Skin epidermis (tissue), 12 donors: ENCODE data around the gene CCDC192.

Experiments
- H3K27ac ChIP-seq, 21 experiments: fragments of 200-600 bp; sonication (generic) in 11 of 21; one replicate each; pipeline ENCODE4 v1.5.0; 2020; ENCODE audit warnings: mild to moderate bottlenecking in 3 of 21, inconsistent platforms in 2 of 21, moderate library complexity in 2 of 21
- H3K4me3 ChIP-seq, 7 experiments: fragments of 200-600 bp; sonication (generic) in 2 of 7; one replicate each; pipeline ENCODE4 v1.5.0; 2020; ENCODE audit warnings: inconsistent platforms in 2 of 7, mild to moderate bottlenecking in 2 of 7, moderate library complexity in 1 of 7

The CCDC192 gene

GRCh38 chr5:127963233-127963632 is 260.0 kb downstream of the CCDC192 start:
- Histone ChIP-seq H3K27ac (no peak overlapping the region), H3K4me3 (no peak overlapping the region)

GRCh38 chr5:127963931-127964330 is 260.7 kb downstream of the CCDC192 start:
- no peak overlapping the region for H3K27ac ChIP-seq

GRCh38 chr5:127967323-127967982 is 264.3 kb downstream of the CCDC192 start:
- Histone ChIP-seq H3K27ac (no peak overlapping the region), H3K4me3 (no peak overlapping the region)

More at GRCh38 chr5:127963931-127964330, 260.7 kb downstream of the CCDC192 start:
- H3K4me3 ChIP-seq, result no peak overlapping the region

- no peak overlapping the region for H3K27ac ChIP-seq
- H3K4me3 ChIP-seq, result no peak overlapping the region
Observed at GRCh38 chr5:127967983-127968592, 264.9 kb downstream of the CCDC192 start.

- H3K27ac ChIP-seq, result no peak overlapping the region
- H3K4me3 ChIP-seq, result no peak overlapping the region
Observed at GRCh38 chr5:127969002-127969401, 265.8 kb downstream of the CCDC192 start.

- no peak overlapping the region for H3K4me3 ChIP-seq
- no peak overlapping the region for H3K27ac ChIP-seq
Observed at GRCh38 chr5:127969651-127970050, 266.5 kb downstream of the CCDC192 start.

GRCh38 chr5:127970081-127970480 is 266.9 kb downstream of the CCDC192 start:
- Histone ChIP-seq H3K27ac (no peak overlapping the region), H3K4me3 (no peak overlapping the region)

GRCh38 chr5:127970854-127971425 is 267.7 kb downstream of the CCDC192 start:
- Histone ChIP-seq H3K4me3 (no peak overlapping the region), H3K27ac (no peak overlapping the region)

- Histone ChIP-seq H3K27ac (no peak overlapping the region), H3K4me3 (no peak overlapping the region)
Observed at GRCh38 chr5:127975961-127976360, 272.8 kb downstream of the CCDC192 start.

GRCh38 chr5:127976525-127976924 is 273.3 kb downstream of the CCDC192 start:
- H3K4me3 ChIP-seq, result no peak overlapping the region

GRCh38 chr5:127976991-127977717 is 274.0 kb downstream of the CCDC192 start:
- Histone ChIP-seq H3K27ac (peak overlapping the region in 1 of 21 experiments; percentile 22), H3K4me3 (no peak overlapping the region)

More at GRCh38 chr5:127976525-127976924, 273.3 kb downstream of the CCDC192 start:
- no peak overlapping the region for H3K27ac ChIP-seq

GRCh38 chr5:127978738-127979300 is 275.6 kb downstream of the CCDC192 start:
- no peak overlapping the region for H3K27ac ChIP-seq
- H3K4me3 ChIP-seq, result no peak overlapping the region

- no peak overlapping the region for H3K4me3 ChIP-seq
Observed at GRCh38 chr5:127979475-127979874, 276.3 kb downstream of the CCDC192 start.

GRCh38 chr5:127980843-127981242 is 277.7 kb downstream of the CCDC192 start:
- no peak overlapping the region for H3K4me3 ChIP-seq
- no peak overlapping the region for H3K27ac ChIP-seq

More at GRCh38 chr5:127979475-127979874, 276.3 kb downstream of the CCDC192 start:
- no peak overlapping the region for H3K27ac ChIP-seq

- Histone ChIP-seq H3K4me3 (no peak overlapping the region), H3K27ac (no peak overlapping the region)
Observed at GRCh38 chr5:127981498-127981897, 278.3 kb downstream of the CCDC192 start.

- Histone ChIP-seq H3K4me3 (no peak overlapping the region), H3K27ac (no peak overlapping the region)
Observed at GRCh38 chr5:127985811-127986325, 282.7 kb downstream of the CCDC192 start.

GRCh38 chr5:127987354-127988145 is 284.4 kb downstream of the CCDC192 start:
- Histone ChIP-seq H3K4me3 (no peak overlapping the region), H3K27ac (no peak overlapping the region)

- no peak overlapping the region for H3K27ac ChIP-seq
- no peak overlapping the region for H3K4me3 ChIP-seq
Observed at GRCh38 chr5:127988146-127988760, 285.1 kb downstream of the CCDC192 start.
